Fibroblast of skin of right biceps (primary cell): ENCODE measurements around the gene KRTAP20-2.
A peak's percentile ranks its signal among the peaks of the same experiment; 100 is the strongest.

Source experiments
- DNase-seq: peaks from one replicate; pipeline ENCODE4 v3.0.0-alpha.2; 2013

Gene KRTAP20-2

DNA sequence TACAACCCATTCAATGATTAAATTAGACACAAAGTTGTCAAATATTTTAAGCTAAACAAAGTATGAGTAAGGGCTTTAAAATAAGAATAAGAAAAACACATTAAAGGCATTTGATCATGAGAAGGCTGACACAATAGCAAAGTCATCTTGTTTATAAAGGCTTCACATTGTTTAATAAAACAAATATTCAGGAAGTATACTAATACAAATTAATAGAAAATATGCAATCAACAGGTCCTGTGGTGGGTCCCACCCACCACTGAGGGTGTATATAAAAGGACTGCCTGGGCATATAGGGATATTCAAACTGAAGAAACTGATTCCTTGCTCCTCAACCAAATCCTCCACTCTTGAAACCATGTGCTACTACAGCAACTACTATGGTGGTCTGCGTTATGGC lies at the start of gene KRTAP20-2:
KRTAP20-2 (plus strand) TSS at position 301 of the 400 bp plus-strand sequence; CDS start at position 359, 58 bp downstream.
- no peak for DNase-seq

DNA sequence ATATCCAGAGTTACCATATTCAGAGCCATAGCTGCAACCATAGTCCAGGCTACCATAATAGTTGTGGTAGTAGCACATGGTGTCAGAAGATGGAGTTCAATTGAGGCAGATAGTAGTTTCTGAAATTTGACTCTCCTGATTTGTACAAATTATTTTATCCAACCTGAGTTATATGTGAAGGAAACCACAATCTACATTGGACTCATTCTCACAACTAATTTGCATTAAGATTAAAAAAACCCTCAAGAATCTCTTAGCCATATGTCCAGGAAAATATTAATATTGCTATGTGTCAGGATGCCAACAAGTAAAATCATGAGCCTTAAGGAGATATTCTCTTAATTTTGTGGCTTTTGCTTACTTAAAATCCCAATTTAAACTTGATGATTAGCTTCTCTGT lies 44.7 kb upstream of the KRTAP20-2 start, which contains the start of gene KRTAP22-2:
KRTAP22-2 (minus strand) TSS at position 101 of the 400 bp plus-strand sequence.
- DNase-seq: no peak

DNA sequence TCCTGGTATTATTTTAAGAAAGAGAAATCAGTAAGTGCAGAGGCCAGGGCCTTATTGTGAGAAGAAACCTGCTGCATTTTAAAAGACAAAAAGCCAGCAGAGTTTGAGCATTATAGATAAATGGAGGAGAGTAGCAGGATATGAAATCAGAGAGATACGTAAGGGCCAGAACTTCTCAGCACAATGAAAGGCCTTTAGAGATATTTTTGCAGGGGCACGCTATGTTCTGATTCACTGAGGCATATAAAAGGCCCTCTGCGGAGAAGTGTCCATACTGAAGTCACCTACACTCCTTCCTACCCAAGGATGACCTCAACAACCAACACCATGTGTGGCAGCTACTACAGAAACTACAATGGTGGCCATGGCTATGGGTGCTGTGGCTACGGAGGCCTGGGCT lies 42.9 kb upstream of the KRTAP20-2 start, which contains the start of gene KRTAP6-3:
KRTAP6-3 (plus strand) TSS at position 301 of the 400 bp plus-strand sequence; CDS start at position 307, 6 bp downstream.
- DNase-seq: no peak

DNA sequence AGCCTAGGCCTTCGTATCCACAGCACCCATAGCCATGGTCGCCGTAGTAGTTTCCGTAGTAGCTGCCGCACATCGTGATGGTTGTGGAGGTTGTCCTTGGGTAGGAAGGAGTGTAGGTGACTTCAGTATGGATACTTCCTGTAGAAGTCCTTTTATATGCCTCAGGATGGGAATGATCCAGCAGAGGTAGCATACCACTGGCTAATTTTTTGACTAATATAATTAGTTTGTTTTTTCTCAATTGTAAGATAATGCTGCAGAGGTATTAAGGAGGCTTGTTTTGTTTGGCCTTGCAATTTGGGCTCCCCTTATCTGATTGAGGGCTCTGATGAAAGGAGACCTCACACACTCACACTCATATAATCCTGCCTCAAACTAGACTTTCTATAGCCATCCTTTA lies 36.2 kb upstream of the KRTAP20-2 start, which contains the start of gene KRTAP6-2:
KRTAP6-2 (minus strand) TSS at position 101 of the 400 bp plus-strand sequence; CDS start at position 73, 28 bp downstream.
- no peak for DNase-seq

DNA sequence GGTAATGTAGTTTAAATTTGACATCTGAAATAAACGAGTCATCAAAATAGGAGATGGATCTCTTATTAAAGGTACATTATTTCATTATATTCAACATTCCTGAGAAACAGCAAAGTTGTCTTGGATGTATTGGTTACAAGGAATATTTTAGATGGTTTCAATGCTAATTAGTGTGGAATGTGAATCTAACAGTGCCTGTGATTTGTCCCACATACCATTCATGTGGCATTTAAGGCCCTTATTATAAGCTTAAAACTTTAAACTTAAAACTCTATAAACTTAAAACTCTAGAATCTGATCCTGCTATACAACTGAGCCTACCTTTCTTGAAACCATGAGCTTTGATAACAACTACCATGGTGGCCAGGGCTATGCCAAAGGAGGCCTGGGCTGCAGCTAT lies 34.2 kb upstream of the KRTAP20-2 start, which contains the start of gene KRTAP22-1:
KRTAP22-1 (plus strand) TSS at position 301 of the 400 bp plus-strand sequence.
- no peak for DNase-seq

DNA sequence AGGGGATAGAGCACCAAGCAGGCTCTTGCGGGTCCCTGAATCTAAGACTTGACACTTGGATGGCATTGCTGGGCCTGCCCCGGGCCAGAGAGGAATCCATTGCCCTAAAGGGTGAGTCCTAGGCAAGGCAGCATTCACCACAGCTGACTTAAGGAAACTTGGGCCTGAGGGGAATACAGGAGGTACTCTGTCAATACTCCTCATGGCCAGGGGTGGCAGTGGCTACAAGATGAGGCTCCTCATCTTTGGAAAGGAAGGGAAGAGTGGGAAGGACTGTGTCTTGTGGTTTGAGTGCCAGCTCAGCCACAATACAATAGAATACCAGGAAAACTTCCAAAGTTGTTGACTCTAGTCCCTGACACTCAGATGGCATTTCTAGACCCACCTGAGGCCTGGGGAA lies 29.0 kb upstream of the KRTAP20-2 start:
- DNase-seq: no peak

DNA sequence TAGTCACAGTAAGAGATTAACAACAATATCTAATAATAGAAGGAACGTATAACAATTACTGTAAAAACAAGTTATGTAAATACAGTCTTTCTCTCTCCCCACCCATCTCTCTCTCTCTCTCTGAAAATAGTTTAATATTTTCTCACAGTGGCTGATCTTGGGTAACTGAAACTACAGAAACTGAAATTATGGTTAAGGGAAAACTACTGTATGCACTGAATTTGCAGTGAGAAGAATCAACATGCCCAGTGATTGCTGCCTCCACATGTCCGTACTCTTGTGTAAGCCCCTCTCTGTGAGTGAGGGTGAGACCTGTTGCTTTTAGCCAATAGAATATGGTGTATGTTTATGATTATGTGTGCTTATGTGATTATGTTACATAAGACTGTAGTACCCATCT lies 22.9 kb upstream of the KRTAP20-2 start:
- DNase-seq: no peak

DNA sequence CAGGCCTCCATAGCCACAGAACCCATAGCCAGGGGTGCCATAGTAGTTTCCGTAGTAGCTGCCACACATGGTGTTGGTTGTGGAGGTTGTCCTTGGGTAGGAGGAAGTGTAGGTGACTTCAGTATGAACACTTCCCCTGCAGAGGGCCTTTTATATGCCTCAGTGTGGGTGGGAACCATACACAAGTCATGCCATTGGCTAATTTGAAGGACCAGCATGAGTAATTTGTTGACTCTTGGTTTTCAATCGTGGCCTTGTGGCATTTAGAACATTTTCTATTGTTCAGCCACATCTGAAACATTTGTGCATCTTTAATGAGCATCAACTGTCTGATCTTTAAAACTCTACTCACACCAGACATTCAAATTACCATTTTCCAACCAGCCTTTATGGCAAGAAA lies 21.2 kb upstream of the KRTAP20-2 start, which contains the start of gene KRTAP6-1:
KRTAP6-1 (minus strand) TSS at position 95 of the 400 bp plus-strand sequence; CDS start at position 69, 26 bp downstream.
- DNase-seq: no peak

DNA sequence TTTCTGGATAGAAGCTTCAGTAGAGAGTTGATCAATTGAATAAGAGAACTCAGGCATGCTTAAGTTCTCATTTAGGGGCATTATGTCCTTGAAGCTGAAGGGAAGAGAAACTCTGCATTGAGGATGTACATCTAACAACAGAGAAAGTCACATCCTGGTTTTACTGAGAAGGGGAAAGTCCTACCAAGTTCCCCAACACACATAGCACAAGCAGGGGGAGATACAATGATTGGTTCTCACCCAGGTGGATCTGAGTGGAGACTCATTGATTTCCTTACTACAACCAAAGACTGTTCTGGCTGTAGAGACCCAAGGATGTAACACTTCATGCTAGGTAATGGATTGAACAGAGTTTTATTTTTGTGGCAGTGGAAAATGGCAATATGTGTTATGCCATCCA lies 19.8 kb upstream of the KRTAP20-2 start:
- DNase-seq: no peak

DNA sequence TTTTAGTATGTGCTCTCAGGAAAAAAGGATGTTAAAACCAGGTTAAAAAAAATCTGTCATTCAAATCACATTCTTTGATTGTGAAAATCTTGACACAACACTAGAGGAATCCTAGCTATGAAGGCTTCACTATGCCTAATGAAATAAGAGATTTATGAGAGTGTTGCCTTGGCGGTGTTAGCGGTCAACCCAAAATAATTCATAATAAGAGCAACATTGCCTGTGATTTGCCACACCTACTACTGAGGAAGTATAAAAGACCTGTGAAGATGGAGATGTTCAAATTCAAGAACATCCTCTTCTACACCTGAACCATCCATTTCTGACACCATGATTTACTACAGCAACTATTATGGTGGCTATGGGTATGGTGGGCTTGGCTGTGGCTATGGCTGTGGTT lies 18.9 kb upstream of the KRTAP20-2 start, which contains the start of gene KRTAP20-1:
KRTAP20-1 (plus strand) TSS at position 301 of the 400 bp plus-strand sequence; CDS start at position 331, 30 bp downstream.
- DNase-seq: no peak

DNA sequence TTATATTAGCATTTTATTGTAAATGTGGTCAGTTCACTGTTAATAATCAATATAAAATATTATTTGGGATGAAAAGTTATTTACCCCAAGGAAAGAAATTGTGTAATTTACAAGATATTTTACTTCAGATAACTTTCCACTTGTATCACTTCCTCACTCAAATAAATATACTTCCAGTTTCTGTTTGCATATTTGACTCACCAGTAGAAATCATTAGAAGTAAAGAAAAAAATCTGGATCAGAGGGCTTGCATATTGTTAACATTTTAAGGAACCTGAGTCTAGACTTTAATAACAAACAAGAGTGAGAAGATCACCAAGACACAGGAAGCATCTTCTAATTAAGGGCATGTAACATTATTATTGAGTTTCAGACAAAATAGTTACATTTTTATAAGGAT lies 14.9 kb upstream of the KRTAP20-2 start:
- DNase-seq: no peak

DNA sequence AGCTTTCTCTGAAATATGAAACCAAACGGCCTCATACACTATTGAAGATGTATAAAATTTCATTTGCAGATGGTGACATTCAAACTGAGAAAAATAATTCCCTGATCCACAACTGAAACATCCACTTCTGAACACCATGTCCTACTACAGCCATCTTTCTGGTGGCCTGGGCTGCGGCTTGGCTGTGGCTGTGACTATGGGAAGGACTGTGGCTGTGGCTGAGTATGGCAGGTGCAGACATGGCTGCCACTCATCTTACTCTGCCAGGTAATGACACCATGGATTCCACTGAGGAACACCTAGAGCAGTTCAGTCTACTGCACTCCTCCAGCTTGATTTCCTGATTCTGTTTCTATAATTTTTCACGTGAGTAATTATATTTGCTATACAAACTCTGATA lies 14.5 kb upstream of the KRTAP20-2 start, which contains the start of gene KRTAP20-4:
KRTAP20-4 (plus strand) TSS at position 106 of the 400 bp plus-strand sequence.
- DNase-seq: no peak

DNA sequence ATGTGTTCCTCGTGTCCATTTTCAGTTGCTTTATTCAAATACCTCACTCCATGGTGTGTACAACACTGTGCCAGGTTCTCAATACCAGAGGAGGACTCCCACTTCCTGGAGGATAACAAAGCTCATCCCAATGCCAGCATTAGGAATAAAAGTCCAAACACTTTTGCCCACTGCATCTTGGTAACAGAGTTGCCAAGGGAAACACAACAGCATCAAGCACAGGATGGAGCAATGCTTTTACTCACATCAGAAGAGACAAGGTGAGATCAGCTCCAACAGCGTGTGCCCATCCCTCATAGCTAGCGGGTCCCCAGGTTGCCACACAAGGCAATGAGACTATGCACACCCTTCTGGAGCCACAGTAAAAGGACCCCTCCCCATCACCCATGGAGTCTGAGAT lies 11.6 kb upstream of the KRTAP20-2 start:
- no peak for DNase-seq

DNA sequence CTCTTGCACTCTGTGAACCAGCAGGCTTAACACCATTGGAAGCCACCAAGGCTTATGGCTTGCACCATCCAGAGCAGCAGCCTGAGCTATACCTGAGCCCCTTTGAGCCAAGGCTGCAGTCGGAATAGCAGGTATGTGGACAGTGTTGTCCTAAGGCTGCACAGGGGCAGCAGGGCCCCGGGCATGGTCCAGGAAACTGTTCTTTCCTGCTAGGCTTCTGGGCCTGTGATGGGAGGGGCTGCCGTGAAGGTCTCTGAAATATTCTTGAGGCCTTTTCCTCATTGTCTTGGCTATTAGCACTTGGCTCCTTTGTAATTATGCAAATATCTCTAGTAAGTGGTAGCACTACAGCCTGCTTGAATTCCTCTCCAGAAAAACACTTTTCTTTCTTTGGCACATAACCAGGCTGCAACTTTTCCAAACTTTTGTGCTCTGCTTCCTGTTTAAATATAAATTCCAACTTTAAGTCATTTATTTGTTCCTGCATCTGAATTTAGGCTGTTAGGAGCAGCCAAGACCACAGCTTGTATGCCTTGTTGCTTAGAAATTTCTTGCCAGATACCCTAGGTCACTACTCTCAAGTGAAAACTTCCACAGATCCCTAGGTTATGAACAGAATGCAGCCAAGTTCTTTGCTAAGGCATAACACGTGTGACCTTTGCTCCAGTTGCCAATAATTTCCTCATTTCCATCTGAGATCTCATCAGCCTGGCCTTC lies 9.4 kb upstream of the KRTAP20-2 start:
- no peak for DNase-seq

DNA sequence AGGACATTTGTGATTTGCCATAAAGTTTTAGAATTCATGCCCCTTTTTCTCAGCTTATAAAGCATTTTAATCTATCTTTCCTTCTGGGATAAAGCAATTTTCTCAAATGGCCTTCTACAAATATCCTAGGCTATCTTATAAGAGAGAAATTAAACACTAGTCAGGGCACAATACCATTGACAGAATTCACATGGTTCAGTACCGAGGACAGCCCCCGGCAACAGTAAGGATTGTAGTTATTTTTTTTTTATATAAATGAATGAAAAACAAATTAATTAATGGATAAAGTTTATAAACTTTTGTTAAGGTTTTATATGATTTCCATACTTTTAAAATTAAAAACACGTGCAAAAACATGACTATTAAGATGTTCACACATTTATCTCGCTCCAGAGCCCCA lies 6.9 kb upstream of the KRTAP20-2 start:
- no peak for DNase-seq

DNA sequence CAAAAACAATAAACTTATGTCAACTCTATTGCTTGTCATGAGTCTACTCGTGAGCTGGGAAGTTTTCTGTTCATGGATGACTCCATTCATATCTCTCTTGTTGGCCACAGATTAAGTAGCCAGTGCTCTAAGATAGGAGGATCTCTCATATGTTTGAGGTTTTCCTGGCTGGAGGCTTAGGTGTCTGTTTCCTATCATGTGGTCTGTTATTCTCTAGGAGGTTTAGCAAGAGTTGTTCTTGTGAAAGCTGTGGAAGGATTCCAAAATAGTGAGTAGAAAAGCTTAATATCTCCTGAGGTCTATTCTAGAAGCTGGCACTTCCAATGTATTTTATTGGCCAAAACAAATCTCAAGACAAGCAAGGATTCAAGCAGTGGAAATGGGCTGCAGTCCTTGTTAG lies 5.8 kb upstream of the KRTAP20-2 start:
- no peak for DNase-seq

DNA sequence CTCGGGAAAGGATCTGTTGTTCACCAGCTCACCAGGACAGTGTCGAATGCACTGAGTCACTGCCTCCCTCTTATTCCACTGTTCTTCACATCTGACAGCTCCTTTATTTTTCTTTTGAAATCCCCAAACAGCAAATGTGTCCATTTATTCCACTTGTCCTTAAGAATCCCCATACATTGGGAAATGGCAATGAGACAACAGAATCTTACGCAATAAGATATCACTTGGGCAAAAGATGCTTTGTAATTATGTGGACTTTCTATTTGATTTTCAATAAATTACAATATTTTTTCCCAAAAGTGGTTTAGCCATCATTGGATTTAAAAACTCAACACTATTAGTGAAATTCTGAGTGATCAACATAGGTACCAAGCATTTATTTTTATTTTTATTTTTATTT lies 3.7 kb downstream of the KRTAP20-2 start:
- DNase-seq: no peak

DNA sequence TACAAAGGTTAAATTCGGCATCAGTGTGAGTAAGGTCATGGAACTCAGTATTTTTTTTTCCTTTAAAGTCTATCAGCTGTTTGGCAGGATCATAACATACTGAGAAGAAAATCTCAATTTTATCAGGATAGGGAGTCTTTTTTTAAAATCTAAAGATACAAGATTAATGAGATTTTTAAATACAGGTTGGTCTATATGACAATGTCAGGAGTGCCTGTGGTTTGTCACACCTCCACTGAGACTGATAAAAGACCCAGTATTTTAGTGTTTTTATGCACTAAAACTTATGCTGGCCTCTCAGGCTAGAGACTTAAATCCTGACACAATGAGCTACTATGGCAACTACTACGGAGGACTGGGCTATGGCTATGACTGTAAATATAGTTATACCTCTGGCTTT lies 7.6 kb downstream of the KRTAP20-2 start, which contains the start of gene KRTAP20-3:
KRTAP20-3 (plus strand) TSS at position 301 of the 400 bp plus-strand sequence.
- DNase-seq: no peak

DNA sequence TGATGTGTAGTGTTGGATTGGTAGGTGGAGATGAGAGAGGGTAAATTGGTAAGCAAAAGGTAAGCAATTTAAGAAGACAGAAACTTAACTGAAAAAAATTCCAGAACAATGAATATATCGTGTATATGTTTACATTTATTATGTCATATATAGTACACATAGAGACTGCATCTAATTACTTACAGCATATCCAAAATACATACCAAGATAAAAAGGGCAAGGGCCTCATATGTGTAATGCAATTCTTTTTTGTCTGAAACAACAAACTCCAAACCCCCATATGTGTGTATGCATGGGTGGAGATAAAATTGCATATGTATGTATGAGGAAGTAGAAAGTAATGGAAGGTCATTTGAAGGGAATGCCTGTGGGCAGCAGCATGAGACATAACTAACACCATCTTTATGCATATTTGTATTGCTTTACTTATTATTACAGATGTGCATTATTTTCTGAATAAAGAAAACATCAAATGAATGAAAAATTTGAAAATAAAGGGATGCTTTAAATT lies 12.0 kb downstream of the KRTAP20-2 start:
- DNase-seq: no peak

DNA sequence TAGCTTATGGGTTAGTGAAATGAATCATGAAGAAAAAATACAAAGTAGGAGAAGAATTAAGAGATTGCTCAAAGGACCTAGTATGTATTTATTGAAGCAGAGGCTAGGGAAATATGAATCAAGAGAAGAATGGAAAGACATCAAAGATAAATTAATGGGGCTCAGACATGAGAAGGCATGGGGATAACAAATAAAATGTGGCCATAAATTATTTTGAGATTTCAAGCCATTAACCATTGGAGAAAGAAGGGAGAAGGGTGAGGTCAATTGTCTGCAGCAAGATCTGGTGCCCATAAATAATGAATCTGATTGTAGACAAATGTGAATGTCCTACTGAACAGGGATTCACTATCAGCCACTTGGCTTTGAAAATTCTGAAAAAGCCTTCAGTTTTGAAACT lies 17.9 kb downstream of the KRTAP20-2 start:
- DNase-seq: no peak

DNA sequence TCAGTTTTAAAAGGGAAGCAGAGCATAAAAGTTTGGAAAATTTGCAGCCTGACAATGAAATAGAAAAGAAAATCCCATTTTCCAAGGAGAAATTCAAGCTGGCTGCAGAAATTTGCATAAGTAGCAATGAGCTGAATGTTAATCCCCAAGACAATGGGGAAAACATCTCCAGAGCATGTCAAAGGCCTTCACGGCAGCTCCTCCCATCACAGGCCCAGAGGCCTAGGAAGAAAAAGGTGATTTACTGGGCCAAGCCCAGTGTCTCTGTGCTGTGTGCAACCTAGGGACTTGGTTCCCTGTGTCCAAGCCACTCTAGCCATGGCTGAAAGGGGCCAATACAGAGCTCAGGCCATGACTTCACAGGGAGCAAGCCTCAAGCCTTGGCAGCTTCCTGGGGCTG lies 33.8 kb downstream of the KRTAP20-2 start:
- no peak for DNase-seq

DNA sequence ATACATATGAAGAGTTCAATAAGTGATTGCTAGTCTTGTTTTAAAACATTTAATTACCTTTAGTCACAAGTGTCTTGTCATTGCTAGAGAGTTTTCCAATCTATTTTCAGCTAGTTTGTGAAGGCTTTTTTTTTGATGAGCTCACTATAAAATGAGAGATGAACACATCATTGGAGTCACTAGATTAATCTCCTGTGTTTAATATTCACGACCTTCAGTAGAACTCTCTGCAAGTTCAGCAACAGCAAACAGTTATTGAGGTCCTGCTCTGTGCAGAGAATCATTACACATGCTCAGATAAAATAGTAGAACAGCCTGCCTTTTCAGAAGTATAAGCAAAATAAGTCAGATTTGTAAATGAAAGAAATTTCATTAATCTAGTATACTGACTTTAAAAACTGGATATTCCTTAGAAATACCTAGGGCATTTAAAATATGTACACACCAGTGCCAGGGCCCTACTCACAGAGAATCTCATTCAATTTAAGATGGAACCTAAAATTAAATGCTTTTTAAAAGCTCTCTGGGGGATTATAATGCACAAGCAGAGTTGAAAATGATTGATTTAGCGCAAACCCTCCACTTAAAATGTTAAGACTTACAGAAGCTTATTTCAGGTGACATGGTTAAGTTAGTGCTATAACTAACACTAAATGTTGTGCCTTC lies 38.1 kb downstream of the KRTAP20-2 start:
- no peak for DNase-seq

DNA sequence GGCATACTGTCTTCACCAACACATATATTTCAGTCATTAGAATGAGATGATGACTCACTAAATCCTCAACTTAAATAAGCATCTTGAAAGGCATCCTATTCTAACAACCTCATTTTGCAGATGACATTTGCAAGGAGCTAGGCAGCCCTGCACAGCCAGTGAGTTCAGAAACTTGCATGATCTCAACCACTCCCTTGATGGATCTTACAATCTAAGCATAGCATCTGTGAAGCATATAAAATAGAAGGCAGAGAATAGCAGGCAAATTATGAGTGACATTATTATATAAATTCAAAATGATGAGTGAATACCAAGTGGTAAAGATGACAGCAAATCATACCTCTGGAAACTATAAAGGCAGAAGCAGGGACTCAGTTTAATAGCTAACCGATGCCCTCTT lies 39.3 kb downstream of the KRTAP20-2 start:
- DNase-seq: peak; percentile 14
